Medulla oblongata (tissue), 1 donor: ENCODE results near the gene NOD2.

ENCODE experiments used
- DNase-seq: peaks from one replicate; pipeline ENCODE4 v3.0.0-alpha.2; 2015; ENCODE audit errors: extremely low spot score

The NOD2 gene

GRCh38 chr16:50694206-50694605 is 800 bp downstream of the NOD2 start:
- DNase-seq = no peak

DNA sequence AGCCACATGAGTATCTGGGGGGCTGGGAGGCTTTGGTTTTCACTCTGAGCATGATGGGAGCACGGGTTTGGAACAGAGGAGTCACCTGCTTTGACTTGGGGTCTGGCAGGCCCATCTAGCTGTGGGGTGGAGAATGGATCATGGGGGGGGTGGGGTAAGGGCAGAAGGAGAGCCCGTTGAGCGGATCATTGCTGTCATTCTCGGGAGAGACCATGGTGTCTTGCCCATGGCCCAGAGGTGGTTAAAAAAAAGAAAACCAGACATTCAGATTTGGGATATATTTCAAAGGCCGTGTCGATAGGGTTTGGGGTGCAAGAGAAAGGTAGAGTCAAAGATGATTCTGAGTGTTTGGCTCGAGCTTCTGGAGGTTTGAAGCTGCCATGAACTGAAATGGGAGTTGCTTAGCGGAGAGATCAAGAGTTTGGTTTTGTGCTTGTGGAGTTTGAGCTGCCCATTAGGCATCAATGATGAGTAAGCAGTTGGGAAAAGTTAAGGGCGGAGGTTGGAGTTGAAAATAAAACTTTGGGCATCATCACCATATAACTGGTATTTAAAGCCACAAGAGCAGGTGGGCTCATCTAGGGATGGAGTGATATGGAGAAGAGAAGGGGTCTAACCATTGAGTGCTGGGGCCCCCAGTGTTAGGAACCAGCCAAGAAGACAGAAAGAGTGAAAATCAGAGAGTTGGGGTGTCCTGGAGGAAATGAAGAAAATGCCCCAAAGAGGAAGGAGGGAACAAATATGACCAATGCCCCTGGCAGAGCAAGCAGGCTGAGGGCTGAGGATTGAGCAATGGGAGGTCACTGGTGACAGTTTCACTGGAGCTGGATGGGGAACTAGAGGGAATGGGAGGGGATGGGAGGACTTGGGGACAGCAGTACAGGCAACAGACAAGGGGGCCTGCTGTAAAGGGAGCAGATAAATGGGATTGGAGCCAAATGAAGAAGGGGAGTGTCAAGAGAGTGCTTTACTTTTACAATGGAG is 1.9 kb downstream of the NOD2 start:
- DNase-seq = peak; percentile 65

- DNase-seq = no peak
These were observed 2.7 kb downstream of the NOD2 start for GRCh38 chr16:50696126-50696525.

DNA sequence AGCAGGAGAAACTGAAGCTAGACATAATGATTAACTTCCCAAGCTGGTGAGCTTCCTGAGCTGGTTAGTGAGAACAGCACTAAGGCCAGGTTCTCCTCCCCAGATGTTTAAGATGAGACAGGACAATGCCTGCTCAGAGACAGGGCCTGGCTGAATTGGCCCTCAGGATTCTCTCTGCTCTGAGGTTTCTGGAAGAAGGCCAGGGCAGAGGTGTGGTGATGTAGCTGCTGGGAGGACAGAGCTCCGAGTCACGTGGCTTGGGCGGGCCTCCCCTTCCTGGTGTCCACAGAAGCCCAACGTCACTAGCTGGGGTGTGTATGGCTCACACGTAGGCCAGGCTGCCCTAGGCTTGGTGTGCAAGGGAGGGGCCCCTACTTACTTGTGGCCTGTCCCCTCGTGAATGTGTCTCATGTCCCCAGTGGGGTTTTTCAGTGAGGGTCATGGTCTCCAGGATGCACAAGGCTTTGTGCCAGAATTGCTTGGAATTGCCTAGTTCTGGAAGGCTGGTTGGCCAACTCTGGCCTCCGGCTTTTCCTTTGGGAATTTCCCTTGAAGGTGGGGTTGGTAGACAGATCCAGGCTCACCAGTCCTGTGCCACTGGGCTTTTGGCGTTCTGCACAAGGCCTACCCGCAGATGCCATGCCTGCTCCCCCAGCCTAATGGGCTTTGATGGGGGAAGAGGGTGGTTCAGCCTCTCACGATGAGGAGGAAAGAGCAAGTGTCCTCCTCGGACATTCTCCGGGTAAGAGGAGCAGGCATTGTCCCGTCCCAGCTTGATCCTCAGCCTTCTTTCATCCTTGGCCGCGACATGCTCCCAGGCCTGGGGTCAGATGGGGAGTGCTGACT is 3.4 kb downstream of the NOD2 start:
- peak; percentile 63 for DNase-seq

DNA sequence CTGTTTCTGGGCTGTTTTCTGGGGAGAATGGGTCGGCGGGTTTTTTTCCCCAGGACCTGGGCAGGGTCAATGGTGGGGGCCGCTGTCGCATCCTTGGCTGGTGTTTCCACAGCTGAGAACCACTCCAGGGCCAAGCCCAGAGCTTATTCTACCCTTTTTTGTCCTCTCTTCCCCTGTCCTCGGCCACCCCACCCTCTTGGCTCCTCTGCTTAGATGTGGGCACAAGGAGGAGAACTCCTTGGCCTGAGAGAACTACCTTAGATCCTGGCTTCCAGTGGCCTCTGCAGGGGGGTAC is 4.0 kb downstream of the NOD2 start:
- DNase-seq = no peak

- DNase-seq = peak; percentile 82
These were observed 4.7 kb downstream of the NOD2 start for GRCh38 chr16:50697881-50698767.

GRCh38 chr16:50699326-50700159 is 6.1 kb downstream of the NOD2 start:
- no peak for DNase-seq

DNA sequence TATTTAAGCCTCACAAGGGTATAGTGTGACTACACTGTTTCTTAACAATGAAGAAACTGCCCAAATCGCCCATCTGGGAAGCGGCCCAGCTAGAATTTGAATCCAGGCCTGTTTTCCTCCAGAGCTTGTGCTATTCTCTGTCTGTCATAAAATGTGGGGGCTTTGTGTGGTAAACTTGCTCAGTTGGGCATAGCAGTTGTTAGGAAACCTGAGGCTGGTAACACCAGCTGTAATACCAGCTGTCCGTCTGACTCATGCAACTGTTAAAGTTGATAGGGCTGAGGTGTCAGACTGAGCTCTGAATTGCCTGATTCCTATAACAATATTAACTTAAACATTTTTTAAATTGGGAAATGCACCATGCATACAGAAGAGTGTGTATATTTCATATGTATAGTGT is 9.3 kb downstream of the NOD2 start:
- no peak for DNase-seq

DNA sequence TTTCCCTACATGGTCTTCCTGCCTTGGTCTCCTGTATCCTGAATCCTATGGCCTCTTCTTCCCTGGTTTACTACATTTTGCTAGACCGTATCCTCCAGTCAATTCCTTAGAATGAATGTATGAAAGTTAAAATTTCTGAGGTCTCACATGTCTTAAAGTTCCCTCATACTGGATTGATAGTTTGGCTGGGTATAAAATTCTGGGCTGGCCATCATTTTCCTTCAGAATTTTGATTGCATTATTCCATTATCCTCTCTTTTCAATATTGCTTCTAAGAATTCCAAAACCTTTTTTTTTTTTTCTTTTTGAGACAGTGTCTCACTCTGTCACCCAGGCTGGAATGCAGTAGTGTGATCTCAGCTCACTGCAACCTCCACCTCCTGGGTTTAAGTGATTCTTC is 10.8 kb downstream of the NOD2 start:
- no peak for DNase-seq

- no peak for DNase-seq
These were observed 12.2 kb downstream of the NOD2 start for GRCh38 chr16:50705436-50706110.

GRCh38 chr16:50706250-50706649 is 12.8 kb downstream of the NOD2 start:
- no peak for DNase-seq

DNA sequence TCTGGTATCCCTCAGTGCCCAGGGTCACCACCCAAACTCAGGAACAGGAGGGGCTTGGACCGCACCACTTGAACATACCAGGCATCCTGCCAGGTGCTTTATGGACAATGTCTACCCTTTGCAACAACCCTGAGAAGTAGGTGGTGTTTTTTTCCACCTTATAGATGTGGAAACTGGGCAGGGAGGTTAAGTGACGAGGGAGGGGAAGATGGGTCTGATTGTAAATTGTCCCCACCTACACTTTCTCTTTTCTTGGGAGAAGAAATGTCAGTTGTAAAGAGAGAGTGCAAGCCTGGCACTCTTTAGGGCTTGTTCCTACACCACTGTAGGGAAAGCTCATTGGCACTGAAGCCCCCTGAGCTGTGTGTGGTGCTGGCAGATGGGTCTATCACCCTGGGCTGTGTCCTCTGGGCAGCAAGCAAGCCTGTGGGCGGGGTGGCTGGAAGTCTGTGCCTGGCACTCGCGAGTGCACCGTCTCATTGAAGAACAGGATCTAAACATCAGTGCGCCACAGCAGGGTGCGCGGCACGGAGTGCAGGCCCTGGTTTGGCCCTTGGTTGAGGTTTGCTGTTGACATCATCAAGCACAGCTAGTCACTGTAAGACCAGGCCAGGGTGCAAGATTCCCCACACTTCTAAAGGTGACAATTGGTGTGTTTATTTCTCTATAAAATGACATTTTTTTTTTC is 15.1 kb downstream of the NOD2 start:
- no peak for DNase-seq

GRCh38 chr16:50709061-50709684 is 15.8 kb downstream of the NOD2 start:
- peak; percentile 83 for DNase-seq

DNA sequence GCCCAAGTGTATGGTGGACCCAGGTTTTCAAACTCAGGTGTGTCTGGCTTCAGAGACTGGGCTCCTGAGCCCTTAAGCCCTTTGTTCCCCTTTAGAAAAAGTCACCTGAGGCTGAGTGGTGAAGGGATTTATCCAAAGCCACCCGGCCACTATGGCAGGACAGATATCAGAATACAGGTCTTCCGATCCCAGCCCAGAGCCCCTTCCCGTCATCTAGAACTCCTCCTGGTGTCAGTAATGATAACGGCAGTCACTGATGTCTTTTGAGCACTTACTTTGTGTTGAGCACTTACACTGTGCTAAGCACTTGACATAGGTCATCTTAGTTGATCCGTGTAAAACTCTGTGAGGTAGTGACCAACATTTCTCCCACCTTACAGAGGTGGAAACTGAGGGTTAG is 16.6 kb downstream of the NOD2 start:
- no peak for DNase-seq

- DNase-seq = no peak
These were observed 17.6 kb downstream of the NOD2 start for GRCh38 chr16:50711040-50711439.

- peak; percentile 69 for DNase-seq
These were observed 18.6 kb downstream of the NOD2 start for GRCh38 chr16:50711862-50712559.

GRCh38 chr16:50712560-50712898 is 19.1 kb downstream of the NOD2 start:
- no peak for DNase-seq

DNA sequence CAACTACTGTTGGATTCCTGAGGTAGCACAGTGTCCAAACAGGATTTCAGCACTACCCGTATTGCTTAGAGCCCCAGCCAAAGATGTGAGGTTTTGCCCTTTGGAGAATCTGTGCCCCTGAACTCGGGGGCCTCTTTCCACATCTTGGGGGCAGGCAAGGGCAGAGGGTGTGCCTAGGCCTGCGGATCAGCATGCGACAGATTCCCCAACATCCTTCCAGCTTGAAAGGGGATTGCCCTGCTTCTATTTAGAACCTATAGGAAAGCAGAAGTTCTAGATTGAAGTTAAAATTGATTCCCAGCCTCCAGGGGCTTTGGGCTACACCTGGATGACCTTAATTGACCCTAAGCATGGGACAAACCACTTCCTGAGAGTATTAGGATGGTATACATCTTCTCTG is 19.6 kb downstream of the NOD2 start:
- no peak for DNase-seq

DNA sequence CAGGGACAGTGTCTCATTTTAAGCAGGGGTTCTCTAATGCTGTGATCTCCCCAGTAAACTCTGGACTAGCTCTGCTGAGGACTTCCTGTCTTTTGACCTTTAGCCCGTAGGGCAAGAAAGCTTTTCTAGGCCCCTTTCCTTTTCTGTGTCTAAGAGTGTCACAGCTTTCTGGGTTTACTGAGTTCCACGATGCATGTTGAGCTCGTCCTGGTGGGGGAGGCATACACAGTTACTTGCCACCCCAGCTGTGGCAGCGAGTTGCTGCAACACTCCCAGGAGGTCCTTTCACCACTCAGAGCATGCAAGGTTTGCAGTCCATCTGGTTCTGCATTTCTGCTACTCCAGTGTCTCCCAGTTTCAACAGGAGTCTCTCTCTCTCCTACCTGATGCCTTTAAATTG is 23.7 kb downstream of the NOD2 start:
- DNase-seq = no peak
